Endothelial cell of umbilical vein (primary cell): ENCODE results near the gene CARD18. TPM values are rescaled to one million over a fixed set of nuclear protein-coding genes. Genes with fewer than 3 reads are reported as not detected.

Experiments
- BruUV-seq: library from RNA; stranded (reverse); fragments of 400-500 nt; replicated peaks from 2 replicates; lab custom pipeline; 2021; lab: Mats Ljungman, UMichigan
- CTCF ChIA-PET: fragments of 300-600, 350-600 bp; sonication (Branson Sonifier 250); formaldehyde crosslinking; loops from one replicate; lab custom pipeline; 2021; ENCODE audit warnings: antibody characterized with exemption, inconsistent platforms; lab: Charles Lee
- POLR2A ChIA-PET: fragments of 300-600, 350-600 bp; sonication (Branson Sonifier 250); formaldehyde crosslinking; loops from one replicate; lab custom pipeline; 2021; ENCODE audit warnings: antibody characterized with exemption, inconsistent platforms; lab: Charles Lee
- DNase-seq: peaks from one replicate; pipeline ENCODE4 v3.0.0-alpha.2; 2011; ENCODE audit warnings: low read depth, low spot score
- FAIRE-seq: peaks from 2 replicates; lab custom pipeline; 2011; peaks lifted over from hg19 to GRCh38; lab: Jason Lieb, UNC
- H2AFZ ChIP-seq: 2 replicates; pipeline ENCODE4 v1.6.0; 2012; ENCODE audit warnings: low read depth, low read length, control low read depth, inconsistent platforms
- H3K27ac ChIP-seq: 2 replicates; pipeline ENCODE4 v1.5.1; 2011; ENCODE audit warnings: low read depth, mild to moderate bottlenecking, control low read depth, low read length, moderate library complexity; ENCODE audit not compliant: insufficient read depth
- H3K27me3 ChIP-seq, 2 experiments: 2 replicates each; pipeline versions ENCODE4 v1.6.0 to v1.6.1; 2011; ENCODE audit warnings: low read length in 2 of 2, mixed read lengths in 1 of 2; ENCODE audit not compliant: control insufficient read depth in 2 of 2, insufficient read depth in 2 of 2
- H3K36me3 ChIP-seq, 2 experiments: 2 replicates in 1 of 2; 3 replicates in 1 of 2; pipeline ENCODE4 v1.5.1; 2011; ENCODE audit warnings: low read length in 2 of 2, mild to moderate bottlenecking in 1 of 2, moderate library complexity in 1 of 2; ENCODE audit not compliant: control insufficient read depth in 2 of 2, insufficient read depth in 2 of 2; ENCODE audit errors: extremely low read depth in 1 of 2
- H3K4me1 ChIP-seq: 3 replicates; pipeline ENCODE4 v1.5.1; 2011; ENCODE audit warnings: mild to moderate bottlenecking, low read length; ENCODE audit not compliant: control insufficient read depth, insufficient read depth; ENCODE audit errors: extremely low read depth
- H3K4me2 ChIP-seq: 2 replicates; pipeline ENCODE4 v1.6.1; 2011; ENCODE audit warnings: low read length, control low read depth, mixed read lengths; ENCODE audit not compliant: insufficient read depth
- H3K4me3 ChIP-seq, 3 experiments: fragments of 200-600 bp in 1 of 3; sonication (generic), shearing (Covaris generic) in 1 of 3; replicated peaks in 1 of 3; 2 replicates each; pipeline ENCODE4 v1.5.1; 2011 to 2016; ENCODE audit warnings: control low read depth in 3 of 3, low read length in 3 of 3, mild to moderate bottlenecking in 2 of 3, inconsistent platforms in 1 of 3, low read depth in 1 of 3, moderate library complexity in 1 of 3; ENCODE audit not compliant: insufficient read depth in 1 of 3
- H3K79me2 ChIP-seq: 2 replicates; pipeline ENCODE4 v1.6.0; 2012; ENCODE audit warnings: low read length, inconsistent platforms; ENCODE audit not compliant: control insufficient read depth, insufficient read depth
- H3K9ac ChIP-seq: replicated peaks from 2 replicates; pipeline ENCODE3; 2011; ENCODE audit warnings: low read length, control low read depth; ENCODE audit not compliant: insufficient read depth; ENCODE audit errors: extremely low read depth
- H3K9me1 ChIP-seq: replicated peaks from 3 replicates; pipeline ENCODE4 v1.6.0; 2011; ENCODE audit warnings: mild to moderate bottlenecking, low read length; ENCODE audit not compliant: control insufficient read depth, insufficient read depth; ENCODE audit errors: extremely low read depth
- H3K9me3 ChIP-seq: replicated peaks from 2 replicates; pipeline ENCODE4 v1.5.1; 2012; ENCODE audit warnings: low read length, inconsistent platforms; ENCODE audit not compliant: control insufficient read depth, insufficient read depth
- H4K20me1 ChIP-seq: replicated peaks from 2 replicates; pipeline ENCODE3; 2011; ENCODE audit warnings: mild to moderate bottlenecking, low read length; ENCODE audit not compliant: control insufficient read depth, insufficient read depth; ENCODE audit errors: extremely low read depth
- CTCF ChIP-seq, 2 donors: IDR thresholded peaks; 1 replicate in 1 of 2; 2 replicates in 1 of 2; pipeline ENCODE4 v1.5.1; 2011; ENCODE audit warnings: low read length in 2 of 2, mild to moderate bottlenecking in 2 of 2, moderate library complexity in 2 of 2, control low read depth in 1 of 2, inconsistent platforms in 1 of 2, low read depth in 1 of 2; ENCODE audit not compliant: insufficient read depth in 1 of 2; ENCODE audit errors: extremely low read depth in 1 of 2
- EZH2 ChIP-seq: IDR thresholded peaks from 2 replicates; pipeline ENCODE4 v1.6.1; 2012; ENCODE audit warnings: borderline replicate concordance, low read depth, mild to moderate bottlenecking, moderate library complexity, low read length, inconsistent platforms; ENCODE audit not compliant: severe bottlenecking
- FOS ChIP-seq: IDR thresholded peaks from 2 replicates; pipeline ENCODE4 v1.6.1; 2011; ENCODE audit warnings: mild to moderate bottlenecking, low read length, moderate library complexity, borderline replicate concordance; ENCODE audit not compliant: insufficient read depth
- GATA2 ChIP-seq: IDR thresholded peaks from 2 replicates; pipeline ENCODE4 v1.7.0; 2011; ENCODE audit warnings: low read depth, mild to moderate bottlenecking, moderate library complexity, mixed read lengths, low read length; ENCODE audit not compliant: insufficient read length, insufficient read depth
- JUN ChIP-seq: IDR thresholded peaks from 2 replicates; pipeline ENCODE4 v1.6.1; 2011; ENCODE audit warnings: borderline replicate concordance, low read depth; ENCODE audit not compliant: insufficient read length, insufficient read depth
- MAX ChIP-seq: IDR thresholded peaks from 2 replicates; pipeline ENCODE4 v1.6.1; 2011; ENCODE audit not compliant: insufficient read depth, insufficient read length
- MYC ChIP-seq: IDR thresholded peaks from one replicate; pipeline ENCODE4 v1.6.1; 2011; ENCODE audit warnings: mild to moderate bottlenecking, low read depth, low read length
- POLR2A ChIP-seq: IDR thresholded peaks from 2 replicates; pipeline ENCODE4 v1.6.1; 2012; ENCODE audit warnings: low read depth, mild to moderate bottlenecking, control low read depth, low read length
- POLR2AphosphoS5 ChIP-seq: IDR thresholded peaks from 2 replicates; pipeline ENCODE4 v1.6.1; 2012; ENCODE audit warnings: low read depth, mild to moderate bottlenecking, control low read depth, low read length, moderate library complexity; ENCODE audit not compliant: insufficient read depth
- dilution Hi-C: fragments of 300-500 bp; cut with MboI; formaldehyde crosslinking; loops from one replicate; pipeline ENCODE4 v1.15.0; 2019; ENCODE audit warnings: low sequenced_read_pairs; ENCODE audit not compliant: extremely low pct_ligation_motif_present
- intact Hi-C: fragments of 100-400 bp; cut with micrococcal nuclease; formaldehyde crosslinking; loops from one replicate; pipeline ENCODE4 v1.10.0; 2022
- polyA plus RNA-seq, 4 experiments: library from polyadenylated mRNA; depleted of rRNA in 3 of 4; stranded (reverse) in 3 of 4; unstranded in 1 of 4; fragments of >200 nt; gene quantifications; 2 replicates each; pipeline versions ENCODE4 v1.2.1 to v1.2.3, GENCODE V29; 2011 to 2012; ENCODE audit warnings: missing spikeins in 1 of 4
- total RNA-seq: library from RNA; stranded (reverse); gene quantifications from 2 replicates; pipeline ENCODE4 v1.2.3, GENCODE V29; 2021

Gene CARD18
- total and polyA plus RNA-seq, 2 donors (not counting 3 experiments of a cell fraction or from before 2014, with no cell fraction given): not detected

- Histone ChIP-seq H2AFZ (no peak overlapping the region), H3K4me1 (peaks cover 6% of the 10 kb centered on the region), H3K4me2 (no peak overlapping the region), H3K9me1 (no peaks in the 10 kb centered on the region), H3K4me3 (no peak overlapping the region), H4K20me1 (no peaks in the 10 kb centered on the region), H3K36me3 (no peaks in the 10 kb centered on the region), H3K9me3 (no peaks in the 10 kb centered on the region), H3K27ac (no peak overlapping the region), H3K9ac (no peak overlapping the region), H3K79me2 (no peaks in the 10 kb centered on the region), H3K27me3 (no peaks in the 10 kb centered on the region)
- no TSS peak for BruUV-seq
- FAIRE-seq (no peak), DNase-seq (no peak)
- ChIA-PET POLR2A (no interaction called here), CTCF (interaction anchor here (1.2 kb wide), 1 partner anchor 10 kb away, joined by 3 read pairs; no protein-coding TSS in a partner anchor)
- intact Hi-C loops (no loop called here), dilution Hi-C loops (no loop called here)
- no peak for TF ChIP-seq POLR2AphosphoS5
- no peak for TF ChIP-seq JUN
- TF ChIP-seq EZH2: no peak
- TF ChIP-seq MAX: no peak
- TF ChIP-seq FOS: no peak
- TF ChIP-seq CTCF (IDR thresholded peaks at IDR 0.05; ENCODE audit: extremely low read depth in 1 of 2, insufficient read depth in 1 of 2, low read depth in 1 of 2, low read length in 2 of 2): no peak
- TF ChIP-seq GATA2: no peak
- no peak for TF ChIP-seq MYC
- no peak for TF ChIP-seq POLR2A
Measured at GRCh38 chr11:105183987-105184386, 44.4 kb upstream of the CARD18 start.
